Coronary artery (tissue), 2 donors: ENCODE measurements around the gene NRCAM.

ENCODE experiments used
- DNase-seq: peaks from one replicate; pipeline ENCODE4 v3.0.0-alpha.2; 2017; ENCODE audit warnings: low spot score
- H3K27ac ChIP-seq, 2 donors: fragments of 200-600 bp; sonication (generic); one replicate each; pipeline ENCODE4 v1.5.1; 2016 to 2019
- H3K4me3 ChIP-seq: fragments of 200-600 bp; sonication (generic); 2 replicates; pipeline ENCODE4 v1.5.1; 2016; ENCODE audit warnings: mild to moderate bottlenecking, moderate library complexity
- CTCF ChIP-seq: fragments of 200-600 bp; sonication (generic); IDR thresholded peaks from one replicate; pipeline ENCODE4 v1.5.1; 2019; ENCODE audit warnings: antibody characterized with exemption

Gene NRCAM

GRCh38 chr7:108301387-108301786 lies 154.8 kb downstream of the NRCAM start:
- no peak overlapping the region for H3K4me3 ChIP-seq
- no peak overlapping the region for H3K27ac ChIP-seq
- DNase-seq = no peak
- no peak for TF ChIP-seq CTCF

- no peak for DNase-seq
- no peak overlapping the region for H3K4me3 ChIP-seq
- H3K27ac ChIP-seq = no peak overlapping the region
- TF ChIP-seq CTCF = no peak
These were observed 156.8 kb downstream of the NRCAM start for GRCh38 chr7:108299251-108299973.

- DNase-seq = no peak
- H3K4me3 ChIP-seq = no peak overlapping the region
- TF ChIP-seq CTCF = no peak
- H3K27ac ChIP-seq = no peak overlapping the region
These were observed 159.3 kb downstream of the NRCAM start for GRCh38 chr7:108296911-108297310.

GRCh38 chr7:108294595-108294994 lies 161.6 kb downstream of the NRCAM start:
- H3K4me3 ChIP-seq = no peak overlapping the region
- DNase-seq = no peak
- no peak for TF ChIP-seq CTCF
- no peak overlapping the region for H3K27ac ChIP-seq

GRCh38 chr7:108293149-108293612 lies 163.1 kb downstream of the NRCAM start:
- Histone ChIP-seq H3K4me3 (no peak overlapping the region), H3K27ac (no peak overlapping the region)
- DNase-seq = no peak
- no peak for TF ChIP-seq CTCF

GRCh38 chr7:108292541-108292940 lies 163.7 kb downstream of the NRCAM start:
- TF ChIP-seq CTCF = no peak
- Histone ChIP-seq H3K4me3 (no peak overlapping the region), H3K27ac (no peak overlapping the region)
- DNase-seq = no peak

- no peak for TF ChIP-seq CTCF
- no peak for DNase-seq
- H3K27ac ChIP-seq = no peak overlapping the region
- H3K4me3 ChIP-seq = no peak overlapping the region
These were observed 164.3 kb downstream of the NRCAM start for GRCh38 chr7:108291791-108292440.
